WI38 (cell line): ENCODE results near the gene CDH2.

Source experiments
- H3K4me3 ChIP-seq: 2 replicates; pipeline ENCODE4 v1.5.1; 2011; ENCODE audit warnings: low read depth, mild to moderate bottlenecking, control low read depth, low read length
- CTCF ChIP-seq: IDR thresholded peaks from 2 replicates; pipeline ENCODE4 v1.5.1; 2012; ENCODE audit warnings: low read depth, mild to moderate bottlenecking, control low read depth, low read length

Gene CDH2

GRCh38 chr18:28147674-28148171 lies 29.2 kb downstream of the CDH2 start:
- no peak for TF ChIP-seq CTCF
- H3K4me3 ChIP-seq: no peak overlapping the region

- no peak for TF ChIP-seq CTCF
- no peak overlapping the region for H3K4me3 ChIP-seq
These were observed 33.2 kb downstream of the CDH2 start for GRCh38 chr18:28143725-28144124.

GRCh38 chr18:28138816-28139215 lies 38.1 kb downstream of the CDH2 start:
- TF ChIP-seq CTCF: no peak
- no peak overlapping the region for H3K4me3 ChIP-seq

- no peak overlapping the region for H3K4me3 ChIP-seq
- no peak for TF ChIP-seq CTCF
These were observed 40.9 kb downstream of the CDH2 start for GRCh38 chr18:28136071-28136470.

GRCh38 chr18:28134774-28135173 lies 42.2 kb downstream of the CDH2 start:
- no peak for TF ChIP-seq CTCF
- no peak overlapping the region for H3K4me3 ChIP-seq

- H3K4me3 ChIP-seq: no peak overlapping the region
- TF ChIP-seq CTCF: no peak
These were observed 44.8 kb downstream of the CDH2 start for GRCh38 chr18:28132084-28132483.

GRCh38 chr18:28128659-28128980 lies 48.3 kb downstream of the CDH2 start:
- no peak for TF ChIP-seq CTCF
- no peak overlapping the region for H3K4me3 ChIP-seq
